SK-N-SH treated with all-trans-retinoic acid at 6 μM for 48 hours (cell line): ENCODE measurements around the gene FREM2.

ENCODE experiments used
- ATAC-seq: fragments of 200-7000 bp; cut with Tn5 transposase; 3 replicates; pipeline ENCODE4 v1.9.1; 2020; ENCODE audit warnings: mild to moderate bottlenecking, moderate library complexity
- ARNTL ChIP-seq: fragments of 450-650 bp; formaldehyde crosslinking; IDR thresholded peaks from 2 replicates; pipeline ENCODE4 v1.5.0; 2020; ENCODE audit warnings: low read depth, mild to moderate bottlenecking, moderate library complexity, borderline replicate concordance
- BACH2 ChIP-seq: fragments of 250-450 bp; sonication (Bioruptor Pico); IDR thresholded peaks from 2 replicates; pipeline ENCODE4 v1.9.0; 2021; ENCODE audit warnings: mild to moderate bottlenecking, borderline replicate concordance
- CSDC2 ChIP-seq: fragments of 250-450 bp; sonication (Bioruptor Pico); IDR thresholded peaks from 2 replicates; pipeline ENCODE4 v1.5.0; 2020; ENCODE audit warnings: mild to moderate bottlenecking, moderate library complexity
- ESRRG ChIP-seq: fragments of 250-450 bp; sonication (Bioruptor Pico); IDR thresholded peaks from 2 replicates; pipeline ENCODE4 v1.6.1; 2021; ENCODE audit warnings: mild to moderate bottlenecking
- GLIS3 ChIP-seq: fragments of 250-450 bp; sonication (Bioruptor Pico); IDR thresholded peaks from 2 replicates; pipeline ENCODE4 v1.5.0; 2020; ENCODE audit warnings: mild to moderate bottlenecking, moderate library complexity
- ISL1 ChIP-seq: fragments of 250-450 bp; sonication (Bioruptor Pico); IDR thresholded peaks from 2 replicates; pipeline ENCODE4 v2.1.2; 2022; ENCODE audit warnings: mild to moderate bottlenecking, moderate library complexity
- OSR1 ChIP-seq: fragments of 250-450 bp; sonication (Bioruptor Pico); IDR thresholded peaks from 2 replicates; pipeline ENCODE4 v1.8.0; 2022; ENCODE audit warnings: moderate library complexity, mild to moderate bottlenecking, inconsistent platforms
- PPARA ChIP-seq: fragments of 250-450 bp; sonication (Bioruptor Pico); IDR thresholded peaks from 2 replicates; pipeline ENCODE4 v1.5.0; 2020; ENCODE audit warnings: mild to moderate bottlenecking, borderline replicate concordance
- RARB ChIP-seq: fragments of 250-450 bp; sonication (Bioruptor Pico); IDR thresholded peaks from 2 replicates; pipeline ENCODE4 v1.8.0; 2021; ENCODE audit warnings: mild to moderate bottlenecking, moderate library complexity
- TCF4 ChIP-seq: fragments of 250-450 bp; sonication (Bioruptor Pico); IDR thresholded peaks from 2 replicates; pipeline ENCODE4 v1.8.0; 2021; ENCODE audit warnings: mild to moderate bottlenecking, moderate library complexity, borderline replicate concordance
- TOX ChIP-seq: fragments of 250-450 bp; sonication (Bioruptor Pico); IDR thresholded peaks from 2 replicates; pipeline ENCODE4 v1.8.0; 2021; ENCODE audit warnings: mild to moderate bottlenecking, moderate library complexity, borderline replicate concordance
- ZC3H10 ChIP-seq: fragments of 250-450 bp; sonication (Bioruptor Pico); IDR thresholded peaks from 2 replicates; pipeline ENCODE4 v1.5.1; 2021; ENCODE audit warnings: mild to moderate bottlenecking, moderate library complexity
- ZFP3 ChIP-seq: fragments of 250-450 bp; sonication (Bioruptor Pico); IDR thresholded peaks from 2 replicates; pipeline ENCODE4 v1.5.0; 2020; ENCODE audit warnings: mild to moderate bottlenecking, moderate library complexity
- ZFP30 ChIP-seq: fragments of 450-650 bp; formaldehyde crosslinking; IDR thresholded peaks from 2 replicates; pipeline ENCODE4 v1.5.0; 2022; ENCODE audit warnings: mild to moderate bottlenecking, moderate library complexity
- ZNF565 ChIP-seq: fragments of 450-650 bp; formaldehyde crosslinking; conservative IDR thresholded peaks from 2 replicates; pipeline ENCODE4 v1.5.0; 2020; ENCODE audit warnings: low read depth, mild to moderate bottlenecking, moderate library complexity
- ZNF70 ChIP-seq: fragments of 450-650 bp; formaldehyde crosslinking; IDR thresholded peaks from 2 replicates; pipeline ENCODE4 v1.5.0; 2020; ENCODE audit warnings: mild to moderate bottlenecking, moderate library complexity
- ZNF8 ChIP-seq: fragments of 450-650 bp; formaldehyde crosslinking; IDR thresholded peaks from 2 replicates; pipeline ENCODE4 v1.5.0; 2020; ENCODE audit warnings: mild to moderate bottlenecking, moderate library complexity
- TF ChIP-seq, protein P1 (sequence below): fragments of 250-450 bp; sonication (Bioruptor Pico); IDR thresholded peaks from 2 replicates; pipeline ENCODE4 v1.8.0; 2021; ENCODE audit warnings: low read depth, mild to moderate bottlenecking, moderate library complexity, borderline replicate concordance
- TF ChIP-seq, protein P2 (sequence below): fragments of 250-450 bp; sonication (Bioruptor Pico); IDR thresholded peaks from 2 replicates; pipeline ENCODE4 v1.5.1; 2020; ENCODE audit warnings: low read depth, mild to moderate bottlenecking, moderate library complexity
- TF ChIP-seq, protein P3 (sequence below): fragments of 250-450 bp; sonication (Bioruptor Pico); IDR thresholded peaks from 2 replicates; pipeline ENCODE4 v1.5.1; 2021; ENCODE audit warnings: mild to moderate bottlenecking, moderate library complexity
- TF ChIP-seq, protein P4 (sequence below): fragments of 250-450 bp; sonication (Bioruptor Pico); IDR thresholded peaks from 2 replicates; pipeline ENCODE4 v1.8.0; 2020; ENCODE audit warnings: mild to moderate bottlenecking, moderate library complexity, borderline replicate concordance
- TF ChIP-seq, protein P5 (sequence below): fragments of 250-450 bp; sonication (Bioruptor Pico); IDR thresholded peaks from 2 replicates; pipeline ENCODE4 v1.5.0; 2020; ENCODE audit warnings: mild to moderate bottlenecking, moderate library complexity

FREM2 gene

DNA sequence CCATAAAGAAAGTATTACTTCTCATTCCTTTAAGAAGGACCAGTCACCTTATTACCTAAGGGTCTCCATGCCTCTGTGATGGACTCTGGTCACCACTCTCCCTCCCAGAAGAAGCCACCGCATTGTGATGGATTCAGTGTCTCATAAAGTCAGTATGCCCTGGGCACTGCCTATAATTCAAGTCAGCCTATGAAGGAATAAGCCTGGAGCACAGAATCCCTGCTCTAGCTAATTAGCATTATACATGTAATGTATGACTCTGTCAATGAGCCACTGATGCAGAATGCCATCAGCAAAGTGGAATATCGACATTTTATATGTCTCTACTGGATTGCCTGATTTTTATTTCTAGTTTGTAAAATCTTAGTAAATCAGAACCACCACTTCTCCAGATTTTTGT is 14.9 kb upstream of the FREM2 start:
- no peak for ATAC-seq
- TF ChIP-seq, protein P1, sequence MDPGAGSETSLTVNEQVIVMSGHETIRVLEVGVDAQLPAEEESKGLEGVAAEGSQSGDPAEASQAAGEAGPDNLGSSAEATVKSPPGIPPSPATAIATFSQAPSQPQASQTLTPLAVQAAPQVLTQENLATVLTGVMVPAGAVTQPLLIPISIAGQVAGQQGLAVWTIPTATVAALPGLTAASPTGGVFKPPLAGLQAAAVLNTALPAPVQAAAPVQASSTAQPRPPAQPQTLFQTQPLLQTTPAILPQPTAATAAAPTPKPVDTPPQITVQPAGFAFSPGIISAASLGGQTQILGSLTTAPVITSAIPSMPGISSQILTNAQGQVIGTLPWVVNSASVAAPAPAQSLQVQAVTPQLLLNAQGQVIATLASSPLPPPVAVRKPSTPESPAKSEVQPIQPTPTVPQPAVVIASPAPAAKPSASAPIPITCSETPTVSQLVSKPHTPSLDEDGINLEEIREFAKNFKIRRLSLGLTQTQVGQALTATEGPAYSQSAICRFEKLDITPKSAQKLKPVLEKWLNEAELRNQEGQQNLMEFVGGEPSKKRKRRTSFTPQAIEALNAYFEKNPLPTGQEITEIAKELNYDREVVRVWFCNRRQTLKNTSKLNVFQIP (CRISPR knock-in tag), result no peak
- no peak for TF ChIP-seq ARNTL (CRISPR knock-in tag)
- TF ChIP-seq, protein P2, sequence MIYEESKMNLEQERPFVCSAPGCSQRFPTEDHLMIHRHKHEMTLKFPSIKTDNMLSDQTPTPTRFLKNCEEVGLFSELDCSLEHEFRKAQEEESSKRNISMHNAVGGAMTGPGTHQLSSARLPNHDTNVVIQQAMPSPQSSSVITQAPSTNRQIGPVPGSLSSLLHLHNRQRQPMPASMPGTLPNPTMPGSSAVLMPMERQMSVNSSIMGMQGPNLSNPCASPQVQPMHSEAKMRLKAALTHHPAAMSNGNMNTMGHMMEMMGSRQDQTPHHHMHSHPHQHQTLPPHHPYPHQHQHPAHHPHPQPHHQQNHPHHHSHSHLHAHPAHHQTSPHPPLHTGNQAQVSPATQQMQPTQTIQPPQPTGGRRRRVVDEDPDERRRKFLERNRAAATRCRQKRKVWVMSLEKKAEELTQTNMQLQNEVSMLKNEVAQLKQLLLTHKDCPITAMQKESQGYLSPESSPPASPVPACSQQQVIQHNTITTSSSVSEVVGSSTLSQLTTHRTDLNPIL (CRISPR knock-in tag), result no peak
- TF ChIP-seq TCF4, result no peak
- TF ChIP-seq, protein P3, sequence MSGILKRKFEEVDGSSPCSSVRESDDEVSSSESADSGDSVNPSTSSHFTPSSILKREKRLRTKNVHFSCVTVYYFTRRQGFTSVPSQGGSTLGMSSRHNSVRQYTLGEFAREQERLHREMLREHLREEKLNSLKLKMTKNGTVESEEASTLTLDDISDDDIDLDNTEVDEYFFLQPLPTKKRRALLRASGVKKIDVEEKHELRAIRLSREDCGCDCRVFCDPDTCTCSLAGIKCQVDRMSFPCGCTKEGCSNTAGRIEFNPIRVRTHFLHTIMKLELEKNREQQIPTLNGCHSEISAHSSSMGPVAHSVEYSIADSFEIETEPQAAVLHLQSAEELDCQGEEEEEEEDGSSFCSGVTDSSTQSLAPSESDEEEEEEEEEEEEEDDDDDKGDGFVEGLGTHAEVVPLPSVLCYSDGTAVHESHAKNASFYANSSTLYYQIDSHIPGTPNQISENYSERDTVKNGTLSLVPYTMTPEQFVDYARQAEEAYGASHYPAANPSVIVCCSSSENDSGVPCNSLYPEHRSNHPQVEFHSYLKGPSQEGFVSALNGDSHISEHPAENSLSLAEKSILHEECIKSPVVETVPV, result no peak
- no peak for TF ChIP-seq CSDC2 (CRISPR knock-in tag)
- TF ChIP-seq BACH2 (CRISPR knock-in tag), result no peak
- no peak for TF ChIP-seq ZNF70 (CRISPR knock-in tag)
- TF ChIP-seq ESRRG, result no peak
- no peak for TF ChIP-seq PPARA (CRISPR knock-in tag)
- TF ChIP-seq ZC3H10 (CRISPR knock-in tag), result no peak
- no peak for TF ChIP-seq ISL1
- no peak for TF ChIP-seq OSR1
- no peak for TF ChIP-seq RARB (CRISPR knock-in tag)
- TF ChIP-seq, protein P4, sequence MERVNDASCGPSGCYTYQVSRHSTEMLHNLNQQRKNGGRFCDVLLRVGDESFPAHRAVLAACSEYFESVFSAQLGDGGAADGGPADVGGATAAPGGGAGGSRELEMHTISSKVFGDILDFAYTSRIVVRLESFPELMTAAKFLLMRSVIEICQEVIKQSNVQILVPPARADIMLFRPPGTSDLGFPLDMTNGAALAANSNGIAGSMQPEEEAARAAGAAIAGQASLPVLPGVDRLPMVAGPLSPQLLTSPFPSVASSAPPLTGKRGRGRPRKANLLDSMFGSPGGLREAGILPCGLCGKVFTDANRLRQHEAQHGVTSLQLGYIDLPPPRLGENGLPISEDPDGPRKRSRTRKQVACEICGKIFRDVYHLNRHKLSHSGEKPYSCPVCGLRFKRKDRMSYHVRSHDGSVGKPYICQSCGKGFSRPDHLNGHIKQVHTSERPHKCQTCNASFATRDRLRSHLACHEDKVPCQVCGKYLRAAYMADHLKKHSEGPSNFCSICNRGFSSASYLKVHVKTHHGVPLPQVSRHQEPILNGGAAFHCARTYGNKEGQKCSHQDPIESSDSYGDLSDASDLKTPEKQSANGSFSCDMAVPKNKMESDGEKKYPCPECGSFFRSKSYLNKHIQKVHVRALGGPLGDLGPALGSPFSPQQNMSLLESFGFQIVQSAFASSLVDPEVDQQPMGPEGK (CRISPR knock-in tag), result no peak
- no peak for TF ChIP-seq ZFP30 (CRISPR knock-in tag)
- TF ChIP-seq, protein P5, sequence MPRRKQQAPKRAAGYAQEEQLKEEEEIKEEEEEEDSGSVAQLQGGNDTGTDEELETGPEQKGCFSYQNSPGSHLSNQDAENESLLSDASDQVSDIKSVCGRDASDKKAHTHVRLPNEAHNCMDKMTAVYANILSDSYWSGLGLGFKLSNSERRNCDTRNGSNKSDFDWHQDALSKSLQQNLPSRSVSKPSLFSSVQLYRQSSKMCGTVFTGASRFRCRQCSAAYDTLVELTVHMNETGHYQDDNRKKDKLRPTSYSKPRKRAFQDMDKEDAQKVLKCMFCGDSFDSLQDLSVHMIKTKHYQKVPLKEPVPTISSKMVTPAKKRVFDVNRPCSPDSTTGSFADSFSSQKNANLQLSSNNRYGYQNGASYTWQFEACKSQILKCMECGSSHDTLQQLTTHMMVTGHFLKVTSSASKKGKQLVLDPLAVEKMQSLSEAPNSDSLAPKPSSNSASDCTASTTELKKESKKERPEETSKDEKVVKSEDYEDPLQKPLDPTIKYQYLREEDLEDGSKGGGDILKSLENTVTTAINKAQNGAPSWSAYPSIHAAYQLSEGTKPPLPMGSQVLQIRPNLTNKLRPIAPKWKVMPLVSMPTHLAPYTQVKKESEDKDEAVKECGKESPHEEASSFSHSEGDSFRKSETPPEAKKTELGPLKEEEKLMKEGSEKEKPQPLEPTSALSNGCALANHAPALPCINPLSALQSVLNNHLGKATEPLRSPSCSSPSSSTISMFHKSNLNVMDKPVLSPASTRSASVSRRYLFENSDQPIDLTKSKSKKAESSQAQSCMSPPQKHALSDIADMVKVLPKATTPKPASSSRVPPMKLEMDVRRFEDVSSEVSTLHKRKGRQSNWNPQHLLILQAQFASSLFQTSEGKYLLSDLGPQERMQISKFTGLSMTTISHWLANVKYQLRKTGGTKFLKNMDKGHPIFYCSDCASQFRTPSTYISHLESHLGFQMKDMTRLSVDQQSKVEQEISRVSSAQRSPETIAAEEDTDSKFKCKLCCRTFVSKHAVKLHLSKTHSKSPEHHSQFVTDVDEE (CRISPR knock-in tag), result no peak
- no peak for TF ChIP-seq GLIS3
- no peak for TF ChIP-seq ZNF565 (CRISPR knock-in tag)
- no peak for TF ChIP-seq TOX (CRISPR knock-in tag)

DNA sequence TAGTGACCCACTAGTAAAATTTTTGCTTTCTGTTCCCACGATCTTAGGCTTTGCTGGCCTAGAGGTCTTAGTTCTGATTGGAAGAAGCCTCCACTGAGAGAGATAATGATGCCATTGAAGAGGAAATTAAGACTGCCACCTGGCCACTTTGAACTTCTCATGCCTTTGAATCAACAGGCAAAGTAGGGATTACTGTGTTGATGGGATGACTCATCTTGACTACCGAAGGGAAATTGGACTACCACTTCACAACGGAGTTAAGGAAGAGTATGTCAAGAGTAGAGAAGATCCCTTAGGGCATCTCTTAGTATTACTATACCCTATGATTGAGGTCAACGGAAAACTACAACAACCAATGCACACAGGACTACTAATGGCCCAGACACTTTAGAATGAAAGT is 12.7 kb upstream of the FREM2 start:
- no peak for ATAC-seq
- TF ChIP-seq, protein P1 (CRISPR knock-in tag), result no peak
- TF ChIP-seq ZNF565 (CRISPR knock-in tag), result no peak
- no peak for TF ChIP-seq ZFP3
- TF ChIP-seq, protein P5 (CRISPR knock-in tag), result no peak
- no peak for TF ChIP-seq TCF4
- TF ChIP-seq CSDC2 (CRISPR knock-in tag), result no peak
- no peak for TF ChIP-seq PPARA (CRISPR knock-in tag)
- TF ChIP-seq ARNTL (CRISPR knock-in tag), result no peak
- TF ChIP-seq TOX (CRISPR knock-in tag), result no peak
- no peak for TF ChIP-seq RARB (CRISPR knock-in tag)
- no peak for TF ChIP-seq ESRRG
- TF ChIP-seq ZFP30 (CRISPR knock-in tag), result no peak
- TF ChIP-seq ZNF8 (CRISPR knock-in tag), result no peak
- TF ChIP-seq, protein P4 (CRISPR knock-in tag), result no peak
